GM21619 (cell line): ENCODE data around the gene MUSTN1.

Experiments
- ATAC-seq: cut with Tn5 transposase; IDR thresholded peaks from one replicate; pipeline ENCODE4 v1.9.1; 2021; ENCODE audit not compliant: unreplicated experiment

MUSTN1 gene

GRCh38 chr3:52836471-52836845, 1.6 kb upstream of the MUSTN1 start:
- no peak for ATAC-seq

DNA sequence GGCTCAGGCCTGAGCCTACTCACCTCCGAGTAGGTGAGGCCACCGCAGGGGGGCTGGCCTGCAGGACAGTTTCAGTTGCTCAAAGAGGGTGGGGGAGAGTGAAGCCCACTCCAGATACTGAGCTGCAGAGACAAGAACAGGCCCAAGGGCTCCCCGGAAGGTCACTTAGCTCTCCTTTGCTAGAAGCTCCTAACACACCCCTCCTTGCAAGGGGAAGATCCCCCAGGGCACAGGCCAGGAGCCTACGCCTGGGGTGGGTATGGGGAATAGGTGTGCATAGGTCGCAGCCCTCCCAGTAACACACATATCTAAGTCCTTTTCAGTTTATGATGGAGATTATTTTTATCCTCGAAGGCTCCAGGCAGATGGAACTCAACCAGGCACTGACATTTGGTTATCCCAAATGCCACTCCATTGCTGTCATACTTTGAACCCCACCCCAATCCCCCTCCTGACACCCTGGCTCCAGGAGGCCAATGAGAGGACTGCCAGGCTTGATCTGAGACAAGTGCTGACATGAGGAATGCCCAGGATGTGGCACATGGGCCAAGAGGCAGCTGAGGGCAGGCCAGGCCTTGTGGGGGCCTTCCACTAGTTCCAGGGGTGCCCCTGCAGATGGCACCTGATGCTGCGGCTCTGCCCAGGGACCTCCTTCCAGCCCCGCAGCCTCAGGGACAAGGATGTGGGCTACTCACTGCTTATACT, 1.1 kb upstream of the MUSTN1 start:
- ATAC-seq, result no peak

DNA sequence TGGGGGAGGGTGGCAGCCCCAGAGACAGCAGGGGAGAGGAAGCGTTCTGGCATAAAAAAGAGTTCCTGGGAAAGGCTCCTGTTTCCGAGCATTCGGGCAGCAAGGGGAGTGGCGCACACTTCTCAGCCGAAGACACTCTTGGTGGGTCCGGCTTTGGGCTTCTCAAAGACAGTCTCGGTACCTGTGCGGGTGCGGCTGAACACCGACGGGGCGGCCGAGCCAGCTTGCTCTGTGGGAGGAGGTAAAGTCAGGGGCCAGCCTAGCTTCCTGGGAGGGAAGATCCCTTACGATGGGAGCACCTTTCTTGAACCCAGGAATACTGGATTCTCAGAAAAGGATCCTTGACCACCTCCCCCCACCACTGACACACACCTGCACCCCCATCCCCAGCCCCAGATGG, 1.6 kb downstream of the MUSTN1 start:
- ATAC-seq, result no peak

DNA sequence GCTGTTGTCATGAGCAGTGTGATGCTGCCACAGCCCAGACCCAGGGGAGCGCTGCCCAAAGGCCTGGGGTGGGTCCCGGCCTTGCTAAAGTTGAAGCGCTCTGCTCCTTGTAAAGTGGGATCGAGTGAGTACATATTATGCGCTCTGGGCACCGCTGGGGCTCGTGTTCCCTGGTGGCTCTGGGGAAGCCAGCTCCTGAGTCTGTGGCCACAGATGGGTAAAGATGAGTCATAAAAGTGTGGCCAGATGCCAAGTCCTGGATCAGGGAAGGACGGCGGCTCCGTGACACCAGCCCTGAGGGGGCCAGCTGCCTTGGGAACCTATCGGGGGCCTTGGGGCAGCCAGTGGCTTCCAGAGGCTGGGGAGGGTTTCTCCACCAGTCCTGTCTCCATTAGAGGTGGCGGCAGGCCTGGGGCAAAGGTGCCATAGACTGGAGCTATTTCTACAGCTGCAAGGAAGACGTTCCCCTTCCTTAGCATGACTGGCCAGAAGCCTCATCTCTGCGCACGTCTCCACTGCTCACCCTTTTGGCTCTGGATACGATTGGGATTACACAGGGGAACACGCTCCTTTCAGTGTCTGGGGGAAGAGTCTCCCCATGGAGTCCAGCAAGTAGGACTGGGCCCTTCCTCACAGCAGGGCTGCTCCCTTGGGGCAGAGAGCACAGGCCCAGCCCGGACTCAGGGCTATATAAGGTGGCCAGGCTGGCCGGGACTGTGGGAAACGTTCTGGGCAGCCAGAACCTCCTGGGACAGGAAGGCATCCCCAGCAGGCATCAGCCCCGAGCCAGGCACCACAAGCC, 3.1 kb downstream of the MUSTN1 start:
- ATAC-seq, result no peak

DNA sequence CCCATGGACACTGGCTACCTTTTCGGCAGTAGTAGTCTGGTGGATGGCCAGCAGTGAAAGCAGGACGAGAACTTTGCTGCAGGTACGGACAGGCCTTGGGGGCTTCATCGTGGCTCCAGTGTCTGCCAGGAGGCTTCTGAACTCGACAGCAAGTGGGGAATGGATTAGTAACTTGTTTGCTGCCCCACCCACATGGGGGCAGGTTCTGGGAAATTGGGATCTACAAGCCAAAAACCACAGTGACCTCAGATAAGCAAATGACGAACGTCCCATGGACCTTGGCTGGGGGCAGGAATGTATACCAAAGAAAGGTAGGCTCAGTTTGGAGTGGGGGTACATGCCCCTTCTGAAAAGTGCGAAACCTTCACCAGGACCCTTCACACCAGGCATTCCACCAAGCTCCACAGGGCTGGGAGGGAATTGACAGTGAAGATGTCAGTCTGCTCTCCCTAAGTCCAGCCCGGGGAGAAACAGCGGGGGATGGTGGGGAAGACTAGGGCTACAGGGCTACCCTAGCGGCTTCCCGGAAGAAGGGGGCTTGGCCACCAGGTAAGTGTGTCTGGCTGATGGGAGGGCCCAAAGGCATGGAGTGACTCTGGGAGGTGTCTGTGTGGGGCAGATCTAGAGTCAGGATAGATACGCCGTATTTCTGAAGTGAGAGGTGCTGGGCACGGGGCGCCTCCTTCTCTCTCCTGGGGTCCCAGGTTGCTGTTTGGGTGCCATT, 4.1 kb downstream of the MUSTN1 start, which contains the start of gene ITIH4:
Gene ITIH4 (minus strand): TSS at position 138 of the 724 bp plus-strand sequence. CDS start 30 bp downstream, at position 108.
- no peak for ATAC-seq

DNA sequence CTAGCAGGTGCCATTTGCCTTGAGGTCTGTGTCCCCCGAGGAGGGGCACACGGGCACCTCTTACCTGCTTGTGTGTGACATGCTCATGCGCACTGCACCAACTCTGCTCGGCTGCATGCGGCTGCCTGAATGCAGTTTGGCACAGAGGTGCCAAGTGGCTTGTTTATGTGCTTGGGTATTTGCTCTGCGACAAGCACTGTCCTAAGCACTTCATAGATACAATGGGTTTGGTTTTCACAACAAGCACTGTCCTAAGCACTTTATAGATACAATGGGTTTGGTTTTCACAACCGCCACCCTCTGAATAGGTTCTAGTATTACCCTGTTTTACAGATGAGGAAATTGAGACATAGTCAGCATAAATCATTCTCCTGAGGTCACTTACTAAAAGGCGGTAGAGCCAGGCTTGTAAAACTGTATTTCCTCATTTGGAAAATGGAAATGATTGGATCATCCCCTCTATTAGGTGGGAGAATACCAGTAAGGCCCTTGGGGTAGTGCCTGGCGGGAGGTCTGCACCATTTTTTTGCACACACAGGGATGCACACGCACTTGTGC, 4.8 kb downstream of the MUSTN1 start:
- no peak for ATAC-seq

DNA sequence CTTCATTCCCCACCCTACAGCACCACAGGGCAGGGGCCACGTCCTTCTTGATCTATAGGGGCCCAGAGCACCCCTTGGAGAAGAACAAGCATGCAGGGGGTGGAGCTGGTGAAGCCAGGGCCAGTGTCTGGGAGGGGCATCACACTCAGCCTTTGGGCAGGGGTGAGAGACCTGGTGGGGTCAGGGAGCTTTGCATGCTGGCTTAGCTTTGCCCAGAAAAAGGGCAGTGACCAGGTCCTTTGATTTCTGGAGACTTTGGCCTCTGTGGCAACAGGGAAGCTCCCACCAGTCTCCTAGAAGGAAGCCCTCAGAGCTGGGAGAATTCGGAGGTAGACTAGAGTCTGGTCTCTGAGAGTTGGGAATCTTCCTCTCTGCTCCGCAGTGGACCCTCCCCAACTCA, 5.3 kb downstream of the MUSTN1 start:
- no peak for ATAC-seq

DNA sequence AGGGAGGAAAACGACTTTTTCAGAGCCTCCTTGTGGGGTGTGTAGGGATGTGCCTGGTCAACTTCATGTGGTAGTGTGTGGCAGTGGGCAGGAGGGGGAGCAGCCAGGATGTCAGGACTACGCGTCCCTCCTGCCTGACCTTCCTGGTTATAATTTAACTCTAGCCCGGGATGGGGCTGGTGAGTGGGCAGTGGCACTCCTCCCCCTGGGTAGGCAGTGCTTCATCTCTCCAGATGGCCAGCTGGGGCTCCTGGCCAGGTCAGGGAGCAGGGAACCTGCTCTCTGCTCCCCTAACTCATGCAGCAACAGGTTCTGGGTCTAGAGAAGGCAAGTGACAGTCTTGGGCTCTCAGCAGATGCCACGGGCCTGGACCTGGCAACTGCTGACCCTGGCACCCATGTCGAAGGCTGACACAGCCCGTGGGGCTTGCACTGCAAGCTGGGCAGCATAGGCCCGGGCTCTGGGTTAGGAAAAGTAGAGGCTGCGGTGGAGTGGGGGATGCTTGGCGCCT, 6.9 kb downstream of the MUSTN1 start:
- ATAC-seq, result no peak

DNA sequence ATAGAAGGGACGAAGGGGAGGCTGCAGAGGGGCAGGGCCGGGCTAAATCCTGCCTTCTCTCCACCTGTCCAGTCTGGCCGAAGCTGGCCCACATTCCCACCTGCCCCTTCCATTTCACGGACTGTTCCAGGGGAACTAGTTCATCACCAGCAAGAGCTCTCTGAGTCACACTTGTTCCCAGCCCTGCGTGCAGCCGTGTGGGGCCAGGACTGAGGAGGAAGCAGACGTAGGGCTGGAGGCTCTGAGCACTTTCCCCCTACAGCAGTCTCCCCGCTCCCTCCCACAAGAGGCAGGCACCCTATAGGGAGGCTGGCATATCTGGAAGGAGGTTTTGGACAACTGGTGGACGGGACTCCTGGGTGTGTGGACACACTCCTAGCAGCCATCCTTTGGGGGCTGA, 7.4 kb downstream of the MUSTN1 start:
- no peak for ATAC-seq

DNA sequence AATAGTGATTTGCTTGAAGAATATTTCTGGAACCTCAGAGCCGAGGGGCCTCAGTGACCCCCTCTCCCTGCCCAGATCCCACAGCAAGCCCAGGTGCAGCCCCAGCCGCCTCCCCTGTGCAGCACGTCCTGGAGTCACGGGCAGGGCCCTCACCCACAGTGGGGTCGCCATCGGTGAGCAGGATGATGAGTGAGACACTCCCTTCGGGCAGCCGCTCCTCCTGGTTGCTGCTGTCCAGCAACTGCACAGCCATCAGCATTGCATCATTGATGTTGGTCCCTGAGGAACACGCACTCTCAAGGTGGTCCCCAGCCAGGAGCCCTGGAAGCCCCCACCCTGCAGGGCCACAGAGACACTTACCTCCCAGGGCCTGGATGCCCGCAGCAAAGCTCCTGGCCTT, 10.8 kb downstream of the MUSTN1 start:
- ATAC-seq, result no peak

DNA sequence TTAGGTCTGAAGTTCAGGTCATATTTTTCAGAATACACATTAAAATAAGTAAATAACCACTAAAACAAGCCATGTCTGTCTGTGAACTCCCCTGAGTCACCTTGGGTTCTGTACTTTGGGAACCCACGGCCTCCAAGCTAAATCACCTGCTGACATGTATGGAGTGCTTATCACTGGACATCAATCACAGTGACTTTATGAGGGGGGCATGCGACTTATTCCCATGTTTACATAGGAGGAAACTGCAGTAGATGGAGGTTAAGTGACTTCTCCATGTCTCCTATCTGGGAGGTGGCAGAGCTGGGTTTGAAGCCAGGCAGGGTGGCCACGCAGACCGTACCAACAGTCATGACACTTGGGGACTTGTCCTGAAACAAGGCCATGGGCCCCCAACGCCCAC, 12.5 kb downstream of the MUSTN1 start:
- no peak for ATAC-seq

- ATAC-seq, result no peak
Measured at GRCh38 chr3:52820736-52821135, 14.1 kb downstream of the MUSTN1 start.

DNA sequence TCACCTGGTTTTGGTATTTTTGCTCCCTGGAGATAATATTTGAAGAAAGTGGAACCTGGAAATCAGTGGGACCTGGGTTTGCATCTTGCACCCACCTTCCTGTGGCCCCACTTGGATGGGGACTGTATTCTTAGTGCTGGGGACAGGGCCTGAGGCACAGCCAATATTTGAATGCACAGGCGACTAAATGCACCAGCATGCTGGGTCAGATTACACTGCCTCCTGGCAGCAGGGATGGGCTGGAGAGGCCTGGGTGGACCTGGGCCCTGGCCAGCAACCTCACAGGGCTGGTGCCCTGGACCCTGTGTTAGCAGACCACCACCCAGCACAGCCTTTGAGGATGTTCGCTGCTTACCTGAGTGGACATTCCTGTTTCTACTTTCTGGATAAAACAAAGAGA, 14.9 kb downstream of the MUSTN1 start:
- ATAC-seq, result no peak

DNA sequence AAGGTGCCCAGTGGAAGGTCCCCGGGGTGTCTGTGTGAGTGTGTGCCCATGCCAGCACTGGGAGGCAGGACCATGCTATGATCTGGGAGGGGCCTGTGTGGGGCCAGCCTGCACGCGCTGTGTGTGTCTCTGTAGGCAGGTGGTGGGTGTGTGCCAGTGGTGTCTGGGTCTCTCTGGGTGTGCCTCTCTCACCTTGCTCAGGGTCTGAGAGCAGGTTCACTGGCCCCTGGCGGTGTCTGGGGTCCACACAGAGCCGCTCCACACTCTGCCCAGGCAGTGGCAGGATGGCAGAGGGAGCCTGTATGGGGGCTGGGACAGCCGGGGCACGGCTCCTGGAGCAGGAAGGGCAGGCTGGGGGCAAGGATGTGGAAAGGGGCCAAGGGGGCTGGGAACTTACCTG, 17.0 kb downstream of the MUSTN1 start:
- no peak for ATAC-seq

GRCh38 chr3:52817221-52817620, 17.6 kb downstream of the MUSTN1 start:
- no peak for ATAC-seq

DNA sequence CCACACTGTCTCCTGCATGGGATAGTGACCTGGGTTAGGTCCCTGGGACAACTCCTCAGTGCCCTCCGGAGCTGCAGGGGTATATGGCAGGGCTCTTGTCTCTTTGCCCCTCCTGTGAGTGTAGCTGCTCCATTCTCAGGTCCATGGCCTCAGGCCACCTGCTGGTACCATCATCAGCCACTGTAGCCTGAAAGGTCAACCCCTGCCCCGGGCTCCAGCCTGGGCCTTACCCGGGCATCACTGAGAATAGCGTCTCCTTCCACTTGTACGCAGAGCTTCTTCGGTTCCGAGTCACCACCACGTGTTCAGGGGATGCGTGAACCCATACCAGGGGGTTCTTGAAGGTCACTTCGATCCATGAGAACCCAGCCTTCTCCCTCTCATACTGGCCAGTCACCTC, 18.2 kb downstream of the MUSTN1 start:
- ATAC-seq, result no peak

DNA sequence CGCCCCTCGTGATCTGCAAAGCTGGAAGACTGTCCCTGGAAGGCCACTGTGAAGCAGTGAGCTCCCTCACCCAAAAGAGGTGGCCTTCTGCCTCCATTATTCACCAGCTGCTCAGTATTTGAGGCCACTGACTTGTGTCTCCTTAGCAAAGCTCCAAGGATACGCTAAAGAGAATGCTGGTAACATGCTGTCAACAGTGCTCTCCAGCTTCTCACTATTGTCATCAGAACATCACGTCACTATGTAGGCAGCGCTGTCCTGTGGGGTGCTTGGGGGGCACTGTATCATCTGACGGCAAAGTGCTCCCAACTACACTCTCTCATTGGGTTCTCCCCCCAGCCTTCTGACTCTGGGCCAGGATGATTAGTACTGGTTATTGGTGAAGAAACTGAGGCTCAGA, 18.6 kb downstream of the MUSTN1 start:
- no peak for ATAC-seq

GRCh38 chr3:52813810-52814209, 21.0 kb downstream of the MUSTN1 start:
- no peak for ATAC-seq

GRCh38 chr3:52811452-52812011, 23.3 kb downstream of the MUSTN1 start:
- ATAC-seq, result no peak

GRCh38 chr3:52810923-52811322, 23.9 kb downstream of the MUSTN1 start:
- ATAC-seq, result no peak
